Spinal cord (tissue), 10 donors: Measurements from ENCODE around the gene PPARG. TPM values are rescaled to one million over a fixed set of nuclear protein-coding genes. Genes with fewer than 3 reads are reported as not detected.
"Not testable (repeated sequence)": the region's sequence is repeated elsewhere in the genome, so short reads cannot be mapped to it uniquely, and the experiment has no call there.

ENCODE experiments used
- DNase-seq, 6 donors: peaks; one replicate each; pipeline versions ENCODE4 v3.0.0 to v3.0.0-alpha.2; 2013 to 2015; ENCODE audit warnings: low spot score in 6 of 6, low read depth in 4 of 6
- H3K27ac ChIP-seq: one replicate; pipeline ENCODE4 v1.5.1; 2013; ENCODE audit warnings: low read depth, low read length, control low read depth
- H3K27me3 ChIP-seq: one replicate; pipeline ENCODE4 v1.6.1; 2013; ENCODE audit warnings: low read length; ENCODE audit not compliant: control insufficient read depth, insufficient read depth
- H3K36me3 ChIP-seq: one replicate; pipeline ENCODE4 v1.6.1; 2013; ENCODE audit warnings: low read length; ENCODE audit not compliant: control insufficient read depth, insufficient read depth
- H3K4me1 ChIP-seq: one replicate; pipeline ENCODE4 v1.6.1; 2013; ENCODE audit warnings: low read length; ENCODE audit not compliant: control insufficient read depth, insufficient read depth
- H3K4me3 ChIP-seq: one replicate; pipeline ENCODE4 v1.5.1; 2013; ENCODE audit warnings: low read depth, low read length, control low read depth
- H3K9me3 ChIP-seq: one replicate; pipeline ENCODE4 v1.6.1; 2013; ENCODE audit warnings: low read length; ENCODE audit not compliant: control insufficient read depth, insufficient read depth
- WGBS: methylation state at CpG from one replicate; pipeline ENCODE4 v1.1.5; 2013; ENCODE audit warnings: missing lambda C conversion rate; ENCODE audit not compliant: insufficient coverage; 5-methylcytosine and 5-hydroxymethylcytosine counted together
- polyA plus RNA-seq, 2 donors: library from polyadenylated mRNA; unstranded; fragments of 120-200 nt; gene quantifications; one replicate each; pipeline ENCODE4 v1.2.1, GENCODE V29; 2013; ENCODE audit not compliant: insufficient read length in 2 of 2
- small RNA-seq: library from RNA; depleted of rRNA; stranded (forward); fragments of <200 nt; gene quantifications from one replicate; pipeline ENCODE3, GENCODE V24; 2014; ENCODE audit warnings: low replicate concordance
- total RNA-seq, 2 donors: library from RNA; depleted of rRNA in 1 of 2; stranded (reverse); fragments of 120-200 nt in 1 of 2; fragments of >200 nt in 1 of 2; gene quantifications; one replicate each; pipeline versions ENCODE4 v1.2.3 to v1.2.4, GENCODE V29; 2013 to 2014
- donor health status: healthy.

PPARG gene
- total and polyA plus RNA-seq, 4 donors, result 3.0 to 7.1 (median 3.8) TPM

DNA sequence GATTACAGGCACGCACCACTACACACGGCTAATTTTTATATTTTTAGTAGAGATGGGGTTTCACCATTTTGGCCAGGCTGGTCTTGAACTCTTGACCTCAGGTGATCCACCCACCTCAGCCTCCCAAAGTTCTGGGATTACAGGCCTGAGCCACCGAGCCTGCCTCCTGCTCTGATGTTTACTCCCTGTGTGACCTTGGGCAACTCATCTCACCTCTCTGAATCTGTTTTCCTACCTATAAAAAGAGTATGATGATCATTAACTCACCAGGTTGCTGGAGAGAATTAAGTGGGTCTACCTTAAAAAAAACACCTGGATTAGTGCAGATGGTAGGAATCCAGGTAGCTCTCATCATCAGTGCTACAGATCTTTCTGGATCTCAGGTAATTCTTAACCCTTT, 190.3 kb downstream of the PPARG start:
- H3K27me3 ChIP-seq, H3K9me3 ChIP-seq, DNase-seq, H3K27ac ChIP-seq, H3K4me3 ChIP-seq, H3K36me3 ChIP-seq: not testable (repeated sequence)
- H3K4me1 ChIP-seq, result peaks cover 15% of the 10 kb centered on the region
- no CpG with 5 or more reads among the region's 3 CpGs for WGBS

DNA sequence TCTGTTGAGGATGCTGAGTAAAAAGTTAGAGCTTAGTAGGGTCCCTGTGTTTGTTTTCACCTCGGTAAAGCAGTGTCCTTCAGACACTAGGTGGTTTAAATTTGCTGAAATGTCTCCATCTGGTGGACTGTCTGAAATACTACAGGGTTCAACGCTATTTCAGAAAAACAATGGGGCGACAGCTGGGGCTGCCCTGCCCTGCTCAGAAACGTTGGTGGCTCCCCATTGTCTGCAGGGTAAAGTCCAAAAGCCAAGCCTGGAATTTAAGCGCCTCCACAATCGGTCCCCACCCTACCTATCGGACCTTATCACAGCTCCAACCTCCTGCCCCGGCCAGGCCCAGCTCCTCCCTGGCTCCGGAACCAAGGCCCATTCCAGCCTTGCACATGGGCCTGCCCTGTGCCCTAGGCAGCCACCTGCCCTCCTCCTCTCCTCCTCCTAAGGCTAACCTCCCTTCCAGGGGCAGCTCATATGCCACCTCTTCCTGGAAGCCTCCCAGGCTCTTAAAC, 191.1 kb downstream of the PPARG start:
- H3K9me3 ChIP-seq, result no peaks in the 10 kb centered on the region
- WGBS, result 20% methylated on average over 8 of the region's 9 CpGs
- no peaks in the 10 kb centered on the region for H3K36me3 ChIP-seq
- H3K27me3 ChIP-seq, result no peaks in the 10 kb centered on the region
- H3K4me1 ChIP-seq, result peaks cover 20% of the 10 kb centered on the region
- H3K27ac ChIP-seq, result no peak overlapping the region
- peak in 4 of 6 donors; percentile 43 to 88 (median 61) for DNase-seq
- no peak overlapping the region for H3K4me3 ChIP-seq

DNA sequence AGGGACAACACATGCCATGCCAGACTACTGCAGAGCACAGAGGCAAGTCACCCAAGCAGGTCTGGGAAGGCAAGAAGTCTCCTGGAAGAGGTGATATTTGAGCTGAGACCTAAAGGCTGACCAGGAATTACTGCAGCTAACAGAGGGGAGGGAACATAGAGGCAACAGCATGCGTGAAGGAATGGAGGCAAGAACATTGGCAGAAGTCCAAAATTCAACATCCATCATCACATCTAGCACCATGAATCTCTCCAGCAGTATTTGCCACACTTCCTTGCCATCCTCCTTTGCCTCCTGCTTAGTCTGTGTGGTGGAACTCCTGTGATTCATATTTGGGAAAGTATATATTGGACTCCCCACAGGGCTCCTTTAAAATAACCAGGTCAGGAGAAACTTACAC, 194.5 kb downstream of the PPARG start:
- Histone ChIP-seq H3K4me1 (peaks cover 26% of the 10 kb centered on the region), H3K27me3 (no peaks in the 10 kb centered on the region), H3K4me3 (peak overlapping the region; percentile 86), H3K9me3 (no peaks in the 10 kb centered on the region), H3K27ac (no peak overlapping the region), H3K36me3 (no peaks in the 10 kb centered on the region)
- DNase-seq, result peak in 3 of 6 donors; percentile 5 to 70 (median 48)
- no CpG with 5 or more reads among the region's 1 CpG for WGBS

DNA sequence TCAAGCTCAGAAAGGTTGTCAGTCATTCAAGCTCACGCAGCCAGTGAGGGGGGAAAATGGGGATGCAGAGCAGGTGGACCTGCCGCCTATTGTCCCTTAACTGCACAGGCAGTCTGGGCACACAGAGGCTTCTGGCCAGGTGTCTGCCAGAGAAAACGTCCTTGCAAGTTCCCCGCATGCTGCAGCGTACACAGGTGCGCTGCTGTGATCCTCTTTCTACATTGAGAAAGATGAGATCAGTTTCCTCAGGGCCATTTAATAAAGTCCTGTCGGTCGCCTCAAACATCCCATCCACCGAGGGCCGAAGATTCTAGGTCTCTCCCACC, 195.0 kb downstream of the PPARG start:
- H3K4me3 ChIP-seq, result peak overlapping the region; percentile 86
- peak overlapping the region; percentile 65 for H3K27ac ChIP-seq
- WGBS, result 1% methylated on average over 10 of the region's 10 CpGs

More for the DNA sequence above, 195.0 kb downstream of the PPARG start:
- no peaks in the 10 kb centered on the region for H3K36me3 ChIP-seq
- DNase-seq, result no peak
- H3K4me1 ChIP-seq, result peaks cover 26% of the 10 kb centered on the region
- no peaks in the 10 kb centered on the region for H3K9me3 ChIP-seq
- no peaks in the 10 kb centered on the region for H3K27me3 ChIP-seq

Small RNA genes within 50 kb of the gene (small RNA-seq; reads per million reads assigned to genes)
- gene AC091492.1, result not detected

Other genes starting within 250 kb of the PPARG start
- 1 to 10 TPM; 6.2 to 8.7 TPM for gene TIMP4, start 130.2 kb upstream of the PPARG start, total RNA-seq
- 10 to 100 TPM; 14.3 to 20.9 TPM for gene TIMP4, start 130.2 kb upstream of the PPARG start, polyA plus RNA-seq
- gene TSEN2, start 195.4 kb downstream of the PPARG start, total RNA-seq, result 10 to 100 TPM; 23.7 to 23.9 TPM
- 10 to 100 TPM; 19.7 to 27.2 TPM for gene TSEN2, start 195.4 kb downstream of the PPARG start, polyA plus RNA-seq